Lung (tissue), 12 donors: ENCODE results near the gene POR. TPM values are rescaled to one million over a fixed set of nuclear protein-coding genes. Genes with fewer than 3 reads are reported as not detected.

Experiments used
- ATAC-seq: fragments of 200-7000 bp; cut with Tn5 transposase; one replicate; pipeline ENCODE4 v1.9.1; 2020; ENCODE audit warnings: moderate number of reproducible peaks; ENCODE audit not compliant: insufficient read depth, low FRiP score
- DNase-seq, 3 donors: peaks; one replicate each; pipeline ENCODE4 v3.0.0-alpha.2; 2013 to 2017
- H3K27ac ChIP-seq, 2 donors: one replicate each; pipeline ENCODE4 v1.5.1; 2013; ENCODE audit warnings: mild to moderate bottlenecking in 2 of 2, moderate library complexity in 2 of 2, control low read depth in 1 of 2, inconsistent platforms in 1 of 2, low read depth in 1 of 2, low read length in 1 of 2
- H3K27me3 ChIP-seq, 3 donors: one replicate each; pipeline ENCODE4 v1.5.1; 2013; ENCODE audit warnings: low read length in 2 of 3; ENCODE audit not compliant: control insufficient read depth in 3 of 3, insufficient read depth in 3 of 3
- H3K36me3 ChIP-seq, 4 donors: one replicate each; pipeline ENCODE4 v1.5.1; 2013; ENCODE audit warnings: low read length in 4 of 4, mild to moderate bottlenecking in 1 of 4, moderate library complexity in 1 of 4; ENCODE audit not compliant: control insufficient read depth in 4 of 4, insufficient read depth in 4 of 4
- H3K4me1 ChIP-seq, 5 donors: one replicate each; pipeline ENCODE4 v1.5.1; 2013; ENCODE audit warnings: low read length in 5 of 5, mild to moderate bottlenecking in 2 of 5, moderate library complexity in 1 of 5; ENCODE audit not compliant: control insufficient read depth in 5 of 5, insufficient read depth in 5 of 5
- H3K4me3 ChIP-seq: one replicate; pipeline ENCODE4 v1.5.1; 2013; ENCODE audit warnings: mild to moderate bottlenecking, control low read depth, moderate library complexity
- H3K9ac ChIP-seq, 2 donors: one replicate each; pipeline ENCODE4 v1.5.1; 2013; ENCODE audit warnings: low read length in 2 of 2, control low read depth in 1 of 2; ENCODE audit not compliant: insufficient read depth in 1 of 2
- H3K9me3 ChIP-seq, 4 donors: one replicate each; pipeline ENCODE4 v1.5.1; 2013; ENCODE audit warnings: low read length in 3 of 4, mild to moderate bottlenecking in 1 of 4, moderate library complexity in 1 of 4; ENCODE audit not compliant: control insufficient read depth in 4 of 4, insufficient read depth in 3 of 4
- WGBS, 2 donors: extraction: QIAGEN DNeasy Blood & Tissue Kit; methylation state at CpG; one replicate each; pipeline ENCODE4 v1.1.7; 2013; 5-methylcytosine and 5-hydroxymethylcytosine counted together
- polyA plus RNA-seq, 2 donors: library from polyadenylated mRNA; stranded (reverse); fragments of 200-250 nt; gene quantifications; one replicate each; pipeline ENCODE4 v1.2.1, GENCODE V29; 2013
- total RNA-seq, 2 donors: library from RNA; depleted of rRNA in 1 of 2; stranded (reverse); fragments of >200 nt in 1 of 2; gene quantifications; one replicate each; pipeline ENCODE4 v1.2.1, GENCODE V29; 2014 to 2021
- TF ChIP-seq, protein P1 (sequence below): IDR thresholded peaks from 2 replicates; pipeline ENCODE4 v1.5.1; 2012; ENCODE audit warnings: mild to moderate bottlenecking; ENCODE audit errors: control extremely low read depth, extremely low read depth
- donor health status: control.
- donor health status: control.
- donor health status: Bipolar disorder and iron deficiency.
- donor health status: healthy.
- donor health status: DM: yes; HTN: yes; CAD: no.

Gene POR
- total and polyA plus RNA-seq, 4 donors: 111 to 305 (median 264) TPM

DNA sequence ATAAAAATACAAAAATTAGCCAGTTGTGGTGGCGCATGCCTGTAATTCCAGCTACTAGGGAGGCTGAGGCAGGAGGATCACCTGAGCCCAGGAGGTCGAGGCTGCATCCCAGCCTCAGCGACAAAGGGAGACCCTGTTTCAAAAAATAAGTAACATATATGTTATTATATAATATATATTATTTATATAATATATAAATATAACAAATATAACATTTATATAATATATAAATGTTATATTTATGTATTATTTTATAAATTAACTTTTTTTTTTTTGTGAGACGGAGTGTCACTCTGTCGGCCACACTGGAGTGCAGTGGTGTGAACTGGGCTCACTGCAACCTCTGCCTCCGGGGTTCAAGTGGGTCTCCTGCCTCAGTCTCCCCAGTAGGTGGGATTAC is 1.5 kb upstream of the POR start:
- Histone ChIP-seq H3K36me3 (peaks cover 0 to 2% (median 0%) of the 10 kb centered on the region in 4 donors), H3K4me3 (no peak overlapping the region), H3K27me3 (no peaks in the 10 kb centered on the region), H3K9ac (no peak overlapping the region), H3K9me3 (no peaks in the 10 kb centered on the region), H3K27ac (no peak overlapping the region), H3K4me1 (peaks cover 0 to 5% (median 2%) of the 10 kb centered on the region in 5 donors)
- ATAC-seq (no peak), DNase-seq (no peak)
- WGBS, 2 donors: 95 to 99% methylated on average over 6 of the region's 6 CpGs
- TF ChIP-seq, protein P1, sequence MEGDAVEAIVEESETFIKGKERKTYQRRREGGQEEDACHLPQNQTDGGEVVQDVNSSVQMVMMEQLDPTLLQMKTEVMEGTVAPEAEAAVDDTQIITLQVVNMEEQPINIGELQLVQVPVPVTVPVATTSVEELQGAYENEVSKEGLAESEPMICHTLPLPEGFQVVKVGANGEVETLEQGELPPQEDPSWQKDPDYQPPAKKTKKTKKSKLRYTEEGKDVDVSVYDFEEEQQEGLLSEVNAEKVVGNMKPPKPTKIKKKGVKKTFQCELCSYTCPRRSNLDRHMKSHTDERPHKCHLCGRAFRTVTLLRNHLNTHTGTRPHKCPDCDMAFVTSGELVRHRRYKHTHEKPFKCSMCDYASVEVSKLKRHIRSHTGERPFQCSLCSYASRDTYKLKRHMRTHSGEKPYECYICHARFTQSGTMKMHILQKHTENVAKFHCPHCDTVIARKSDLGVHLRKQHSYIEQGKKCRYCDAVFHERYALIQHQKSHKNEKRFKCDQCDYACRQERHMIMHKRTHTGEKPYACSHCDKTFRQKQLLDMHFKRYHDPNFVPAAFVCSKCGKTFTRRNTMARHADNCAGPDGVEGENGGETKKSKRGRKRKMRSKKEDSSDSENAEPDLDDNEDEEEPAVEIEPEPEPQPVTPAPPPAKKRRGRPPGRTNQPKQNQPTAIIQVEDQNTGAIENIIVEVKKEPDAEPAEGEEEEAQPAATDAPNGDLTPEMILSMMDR: no peak

DNA sequence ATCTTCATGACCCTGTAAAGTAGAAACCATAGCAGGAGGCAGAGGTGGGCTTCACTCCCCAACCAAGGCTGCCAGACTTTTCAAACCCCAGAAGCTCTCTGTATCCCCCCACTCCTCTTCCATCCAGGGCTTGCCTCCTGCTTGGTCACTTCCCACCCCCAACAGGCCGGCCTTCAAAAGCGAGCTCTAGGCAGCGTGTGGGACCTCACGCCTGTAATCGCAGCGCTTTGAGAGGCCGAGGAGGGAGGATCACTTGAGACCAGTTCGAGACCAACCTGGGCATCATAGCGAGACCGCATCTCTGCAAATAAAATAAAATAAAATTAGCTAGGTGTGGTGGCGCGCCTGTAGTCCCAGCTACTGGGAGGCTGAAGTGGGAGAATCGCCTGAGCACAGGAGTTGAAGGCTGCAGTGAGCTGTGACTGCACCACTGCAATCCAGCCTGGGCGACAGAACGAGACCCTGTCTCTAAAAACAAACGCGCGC is 743 bp upstream of the POR start:
- Histone ChIP-seq H3K4me3 (peak overlapping the region; percentile 86), H3K27ac (peak overlapping the region; percentile 79 to 99), H3K9me3 (no peaks in the 10 kb centered on the region), H3K36me3 (peaks cover 0 to 2% (median 0%) of the 10 kb centered on the region in 4 donors), H3K27me3 (no peaks in the 10 kb centered on the region), H3K9ac (peak overlapping the region; percentile 67 to 91), H3K4me1 (peaks cover 0 to 6% (median 2%) of the 10 kb centered on the region in 5 donors)
- TF ChIP-seq, protein P1: no peak
- WGBS, 2 donors: 38 to 39% methylated on average over 18 of the region's 18 CpGs
- ATAC-seq (no peak), DNase-seq (peak in 1 of 3 donors; percentile 22)

DNA sequence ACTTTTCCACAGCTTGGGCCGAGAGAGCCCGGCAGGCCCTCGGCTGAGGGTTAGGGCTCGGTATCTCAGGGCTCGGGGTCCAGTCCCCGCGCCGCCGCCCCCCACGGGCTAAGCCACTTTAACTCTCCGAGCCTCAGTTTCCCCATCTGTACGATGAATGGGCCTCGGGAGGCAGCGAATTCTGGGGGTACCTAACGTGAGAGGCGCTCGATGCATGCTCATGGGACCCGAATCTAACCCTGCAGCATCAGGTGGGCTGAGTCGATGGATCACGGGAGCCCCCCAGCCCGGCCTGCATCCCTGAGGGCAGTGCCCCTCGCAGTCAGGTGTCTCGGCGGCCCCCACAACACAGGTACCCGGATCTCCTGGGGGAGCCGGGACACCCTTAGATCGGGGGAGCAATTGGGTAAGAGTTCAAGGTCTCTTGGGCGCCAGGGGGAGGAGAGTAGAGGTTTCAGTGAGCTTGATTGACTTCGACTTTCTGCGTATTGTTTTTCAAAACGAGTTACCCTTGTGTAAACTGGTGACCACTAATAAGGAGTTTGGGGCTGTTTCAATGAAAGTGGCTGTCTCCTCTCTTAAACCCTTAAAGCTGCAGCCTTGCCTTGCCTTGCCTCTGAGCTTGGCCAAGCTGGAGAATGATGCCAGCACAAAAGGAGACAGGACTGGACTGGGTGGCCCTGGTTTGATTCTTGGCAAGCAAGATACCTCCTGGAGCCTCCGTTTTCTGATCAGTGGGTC is 631 bp downstream of the POR start:
- peak overlapping the region; percentile 86 to 87 for H3K27ac ChIP-seq
- TF ChIP-seq, protein P1: no peak
- H3K27me3 ChIP-seq: no peaks in the 10 kb centered on the region
- ATAC-seq (no peak), DNase-seq (peak in 2 of 3 donors; percentile 38 to 45)
- H3K9ac ChIP-seq: peak overlapping the region; percentile 56 to 63
- WGBS, 2 donors: 1% methylated on average over 32 of the region's 32 CpGs
- H3K4me1 ChIP-seq: peaks cover 0 to 6% (median 2%) of the 10 kb centered on the region in 5 donors
- H3K4me3 ChIP-seq: peak overlapping the region; percentile 88
- H3K9me3 ChIP-seq: no peaks in the 10 kb centered on the region
- H3K36me3 ChIP-seq: peaks cover 0 to 2% (median 0%) of the 10 kb centered on the region in 4 donors
